Nephron (organoid): ENCODE measurements around the gene PWWP2B.

Experiments
- H3K27ac Mint-ChIP-seq, 3 experiments: 2 replicates each; pipeline ENCODE4 v1.8.0; 2020; ENCODE audit warnings: mixed read lengths in 3 of 3, mild to moderate bottlenecking in 2 of 3, moderate library complexity in 1 of 3
- H3K27me3 Mint-ChIP-seq: 2 replicates; pipeline ENCODE4 v1.8.0; 2021; ENCODE audit warnings: low read depth, mild to moderate bottlenecking, moderate library complexity, mixed read lengths
- H3K36me3 Mint-ChIP-seq: 2 replicates; pipeline ENCODE4 v1.8.0; 2020; ENCODE audit warnings: low read depth, mixed read lengths
- H3K4me1 Mint-ChIP-seq: 2 replicates; pipeline ENCODE4 v1.8.0; 2020; ENCODE audit warnings: mixed read lengths
- H3K4me3 Mint-ChIP-seq, 3 experiments: 2 replicates each; pipeline ENCODE4 v1.8.0; 2020; ENCODE audit warnings: mild to moderate bottlenecking in 3 of 3, mixed read lengths in 3 of 3, moderate library complexity in 2 of 3
- H3K9me3 Mint-ChIP-seq: 2 replicates; pipeline ENCODE4 v1.8.0; 2020; ENCODE audit warnings: mixed read lengths
- CTCF ChIP-seq, 3 experiments: fragments of 200-600 bp; sonication (generic); IDR thresholded peaks; one replicate each; pipeline ENCODE4 v1.5.0; 2021; ENCODE audit warnings: antibody characterized with exemption in 3 of 3; ENCODE audit not compliant: unreplicated experiment in 3 of 3

The PWWP2B gene

DNA sequence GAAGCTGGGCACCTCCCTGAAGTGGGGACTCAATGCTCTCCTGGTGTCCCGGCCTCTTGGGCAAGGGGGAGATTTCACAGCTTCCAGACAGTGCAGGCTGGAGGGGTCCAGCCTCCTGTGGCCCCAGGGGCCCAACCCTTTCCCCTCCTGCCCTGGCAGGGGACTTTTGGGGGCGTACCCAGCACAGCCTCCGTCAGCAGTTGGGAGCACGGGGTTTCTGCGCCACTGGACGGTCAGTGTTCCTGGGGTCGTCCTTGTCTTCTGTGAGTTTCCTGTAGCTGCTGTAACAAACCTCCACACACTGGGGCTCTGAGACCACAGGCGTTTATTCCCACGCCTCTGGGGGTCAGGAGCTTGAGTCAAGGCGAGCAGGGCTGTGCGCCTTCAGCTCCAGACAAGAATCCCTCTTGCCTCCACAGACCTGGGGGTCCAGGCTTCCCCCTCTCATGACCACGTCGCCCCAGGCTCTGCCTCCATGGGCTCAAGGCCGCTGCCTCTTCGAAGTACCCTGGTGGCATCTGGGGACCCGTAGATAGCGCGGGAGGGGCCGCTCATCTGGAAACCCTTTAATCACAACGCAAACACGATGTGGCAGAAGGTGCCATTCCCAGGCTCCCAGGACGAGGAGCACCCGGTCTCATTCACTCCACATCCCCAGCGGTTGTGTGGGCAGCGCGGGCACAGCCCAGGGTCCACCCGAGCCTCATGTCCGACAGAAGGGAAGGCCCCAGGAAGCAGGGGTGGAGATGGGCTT, 14.0 kb downstream of the PWWP2B start:
- Mint-ChIP-seq H3K27me3 (no peaks in the 10 kb centered on the region), H3K4me3 (no peak overlapping the region), H3K27ac (peak overlapping the region; percentile 95 to 98 (median 95)), H3K36me3 (peaks cover 13% of the 10 kb centered on the region), H3K9me3 (no peaks in the 10 kb centered on the region), H3K4me1 (peaks cover 56% of the 10 kb centered on the region)
- TF ChIP-seq CTCF (IDR thresholded peaks at IDR 0.05; ENCODE audit: unreplicated experiment in 3 of 3): no peak

GRCh38 chr10:132411561-132412253, 14.7 kb downstream of the PWWP2B start:
- no peaks in the 10 kb centered on the region for H3K27me3 Mint-ChIP-seq
- peaks cover 7% of the 10 kb centered on the region for H3K36me3 Mint-ChIP-seq
- H3K27ac Mint-ChIP-seq: peak overlapping the region; percentile 95 to 98 (median 95)
- TF ChIP-seq CTCF (IDR thresholded peaks at IDR 0.05; ENCODE audit: unreplicated experiment in 3 of 3): no peak
- peaks cover 56% of the 10 kb centered on the region for H3K4me1 Mint-ChIP-seq
- peak overlapping the region; percentile 37 to 48 (median 37) for H3K4me3 Mint-ChIP-seq
- H3K9me3 Mint-ChIP-seq: no peaks in the 10 kb centered on the region

DNA sequence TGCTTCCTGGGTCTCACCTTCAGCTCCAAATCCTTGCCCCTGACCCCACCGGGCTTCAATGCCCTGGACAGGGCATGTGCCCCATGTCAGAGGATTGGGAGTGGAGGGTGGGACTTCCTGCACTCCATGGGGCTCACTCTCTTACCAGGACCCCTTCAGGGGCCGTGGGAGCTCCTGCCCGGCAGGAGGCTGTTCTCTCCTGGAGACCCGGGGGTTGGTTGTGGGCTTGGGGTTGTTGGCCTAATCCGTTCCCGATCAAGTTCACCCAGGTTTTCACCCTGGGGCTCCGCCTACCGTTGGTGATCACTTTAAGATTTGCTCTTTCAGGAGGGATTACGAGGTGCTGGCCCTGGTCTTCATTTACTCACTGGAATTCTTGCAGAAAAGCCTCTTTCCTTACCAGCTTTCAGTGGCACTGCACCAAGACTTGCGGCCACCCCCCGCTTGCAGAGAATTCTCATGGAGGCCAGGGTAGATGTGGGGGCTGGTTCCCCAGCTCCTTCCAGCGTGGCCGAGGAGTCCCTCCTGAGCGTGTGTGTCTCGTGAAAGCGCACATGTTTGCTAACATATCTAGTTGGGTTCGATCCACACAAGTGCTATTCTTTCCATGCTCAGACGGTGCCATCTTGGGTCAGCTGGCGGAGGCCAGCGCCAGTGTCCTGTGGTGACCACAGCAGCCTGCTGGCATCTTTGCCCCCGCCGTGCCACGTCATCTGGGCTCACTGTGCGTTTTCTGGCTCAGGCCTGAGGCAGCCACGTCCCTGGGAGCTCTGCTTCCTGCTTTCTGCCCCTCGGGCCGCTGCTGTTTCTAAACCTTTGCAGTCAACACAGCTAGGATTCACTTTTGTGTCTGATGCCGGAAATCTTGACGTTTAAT, 15.6 kb downstream of the PWWP2B start:
- TF ChIP-seq CTCF (IDR thresholded peaks at IDR 0.05; ENCODE audit: unreplicated experiment in 3 of 3): no peak
- H3K27me3 Mint-ChIP-seq: no peaks in the 10 kb centered on the region

GRCh38 chr10:132413226-132414205, 16.5 kb downstream of the PWWP2B start:
- peaks cover 6% of the 10 kb centered on the region for H3K36me3 Mint-ChIP-seq
- no peaks in the 10 kb centered on the region for H3K9me3 Mint-ChIP-seq
- H3K27ac Mint-ChIP-seq: peak overlapping the region; percentile 37 to 98 (median 89)
- H3K27me3 Mint-ChIP-seq: no peaks in the 10 kb centered on the region
- TF ChIP-seq CTCF (IDR thresholded peaks at IDR 0.05; ENCODE audit: unreplicated experiment in 3 of 3): no peak
- peaks cover 53% of the 10 kb centered on the region for H3K4me1 Mint-ChIP-seq
- H3K4me3 Mint-ChIP-seq: peak overlapping the region in 2 of 3 experiments; percentile 2 to 33

More for the DNA sequence above, 15.6 kb downstream of the PWWP2B start:
- no peaks in the 10 kb centered on the region for H3K9me3 Mint-ChIP-seq
- H3K27ac Mint-ChIP-seq: peak overlapping the region; percentile 89 to 98 (median 95)
- peaks cover 55% of the 10 kb centered on the region for H3K4me1 Mint-ChIP-seq
- peaks cover 6% of the 10 kb centered on the region for H3K36me3 Mint-ChIP-seq
- H3K4me3 Mint-ChIP-seq: peak overlapping the region in 1 of 3 experiments; percentile 19
